Activated naive CD4-positive, alpha-beta T cell treated with anti-CD3 and anti-CD28 coated beads, Interleukin-2, amount 10 ng/mL, durations not matched to agents 5 hours and 36 hours (primary cell): ENCODE measurements around the gene MSMO1. TPM values are rescaled to one million over a fixed set of nuclear protein-coding genes. Genes with fewer than 3 reads are reported as not detected.

Experiments used
- microRNA-seq: library from miRNA; unstranded; fragments of <30 nt; microRNA quantifications from one replicate; pipeline ENCODE4 v1.2.0, GENCODE V29; 2022; ENCODE audit warnings: borderline microRNAs expressed, borderline replicate concordance
- total RNA-seq, 2 experiments: library from RNA; stranded (reverse); gene quantifications; one replicate each; pipeline ENCODE4 v1.2.3, GENCODE V29; 2021

Gene MSMO1
- 10 to 100 TPM; 76.6 to 76.7 TPM for total RNA-seq

DNA sequence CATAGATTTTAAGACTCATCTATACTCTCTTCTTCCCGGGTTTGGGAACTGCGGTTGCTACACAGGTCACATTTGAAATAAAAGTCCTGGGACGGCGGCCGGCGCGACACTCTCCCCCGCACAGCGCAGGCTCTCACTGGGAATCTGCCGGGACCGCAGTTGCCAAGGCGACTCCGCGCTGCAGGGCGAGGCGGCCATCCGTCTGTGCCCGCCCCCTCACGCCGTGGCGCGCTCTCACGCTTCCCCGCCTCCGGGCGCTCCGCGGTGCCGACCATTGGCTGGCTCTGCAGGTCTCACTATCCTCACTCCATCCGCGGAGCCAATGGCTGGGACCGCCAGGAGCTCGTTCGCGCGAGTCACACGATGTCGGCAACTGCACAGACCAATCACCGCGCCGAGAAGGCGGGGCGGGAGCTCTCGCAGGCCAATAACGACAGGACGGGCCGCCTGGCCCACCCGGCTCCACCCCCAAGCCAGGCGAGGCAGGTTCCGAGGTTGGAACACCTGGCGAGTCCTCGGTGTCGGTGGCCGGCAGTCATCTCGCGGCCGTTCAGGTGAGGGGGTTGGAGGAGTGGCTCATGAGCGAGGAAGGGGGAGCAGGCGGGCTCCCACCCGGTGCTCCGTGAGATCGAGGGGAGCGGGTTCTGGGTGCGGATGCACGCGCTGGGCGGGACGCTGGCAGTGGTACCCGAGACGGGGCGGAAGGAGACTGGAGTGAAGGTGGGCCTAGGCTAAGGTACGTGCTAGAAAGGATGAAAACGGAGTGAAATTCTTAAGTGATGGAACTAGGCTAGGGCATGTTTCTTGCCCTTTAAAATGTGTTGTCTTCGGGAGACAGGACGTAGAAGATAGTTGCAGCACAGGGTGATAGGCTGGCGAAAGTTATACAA is at the start of gene MSMO1:
Gene MSMO1, plus strand, starts transcription at position 459 of the 890 bp plus-strand sequence. CDS start 5,702 bp downstream, outside the sequence.

DNA sequence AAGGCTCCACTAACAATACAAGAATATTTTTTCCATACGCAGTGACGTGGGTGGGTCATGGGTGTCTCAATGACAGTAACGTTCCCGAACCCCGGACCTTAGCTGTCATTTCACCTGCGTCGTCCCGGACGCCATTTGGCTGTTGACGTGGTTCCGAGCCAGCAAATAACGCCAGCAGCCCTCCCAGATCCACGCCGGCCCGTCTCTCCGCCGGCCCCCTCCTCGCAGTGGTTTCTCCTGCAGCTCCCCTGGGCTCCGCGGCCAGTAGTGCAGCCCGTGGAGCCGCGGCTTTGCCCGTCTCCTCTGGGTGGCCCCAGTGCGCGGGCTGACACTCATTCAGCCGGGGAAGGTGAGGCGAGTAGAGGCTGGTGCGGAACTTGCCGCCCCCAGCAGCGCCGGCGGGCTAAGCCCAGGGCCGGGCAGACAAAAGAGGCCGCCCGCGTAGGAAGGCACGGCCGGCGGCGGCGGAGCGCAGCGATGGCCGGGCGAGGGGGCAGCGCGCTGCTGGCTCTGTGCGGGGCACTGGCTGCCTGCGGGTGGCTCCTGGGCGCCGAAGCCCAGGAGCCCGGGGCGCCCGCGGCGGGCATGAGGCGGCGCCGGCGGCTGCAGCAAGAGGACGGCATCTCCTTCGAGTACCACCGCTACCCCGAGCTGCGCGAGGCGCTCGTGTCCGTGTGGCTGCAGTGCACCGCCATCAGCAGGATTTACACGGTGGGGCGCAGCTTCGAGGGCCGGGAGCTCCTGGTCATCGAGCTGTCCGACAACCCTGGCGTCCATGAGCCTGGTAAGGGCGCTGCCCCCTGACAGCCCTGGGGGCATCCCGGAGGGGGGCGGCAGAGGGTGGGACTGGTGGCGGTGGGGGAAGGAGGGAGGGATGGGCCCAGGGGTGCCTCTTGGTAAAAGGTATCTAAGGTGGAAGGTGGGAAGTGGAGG is 51.5 kb downstream of the MSMO1 start, which contains the start of gene CPE:
Gene CPE, plus strand, starts transcription at position 264 of the 933 bp plus-strand sequence. Its CDS starts 214 bp downstream, at position 478.

Small RNAs within 50 kb of the gene (microRNA-seq; reads per million reads assigned to microRNA genes)
- not detected for gene MIR578

Other genes with a start within 250 kb of the MSMO1 start
- gene TMEM192, start 214.8 kb upstream of the MSMO1 start, total RNA-seq = 1 to 10 TPM; 8.8 to 9.7 TPM
- 10 to 100 TPM; 39.7 to 46.1 TPM for gene KLHL2, start 120.1 kb upstream of the MSMO1 start, total RNA-seq
- not detected for gene CPE, start 51.3 kb downstream of the MSMO1 start, total RNA-seq